DND-41 (cell line): Measurements from ENCODE around the gene TMEM44.

Experiments used
- CTCF ChIP-seq: IDR thresholded peaks from 2 replicates; pipeline ENCODE4 v1.5.1; 2012; ENCODE audit warnings: borderline replicate concordance, low read length, moderate library complexity, mild to moderate bottlenecking; ENCODE audit not compliant: poor library complexity, severe bottlenecking; ENCODE audit errors: extremely low read depth
- EZH2 ChIP-seq: IDR thresholded peaks from 3 replicates; pipeline ENCODE4 v1.6.1; 2012; ENCODE audit warnings: borderline replicate concordance, low read depth, mild to moderate bottlenecking, moderate library complexity, low read length, inconsistent platforms; ENCODE audit not compliant: severe bottlenecking

DNA sequence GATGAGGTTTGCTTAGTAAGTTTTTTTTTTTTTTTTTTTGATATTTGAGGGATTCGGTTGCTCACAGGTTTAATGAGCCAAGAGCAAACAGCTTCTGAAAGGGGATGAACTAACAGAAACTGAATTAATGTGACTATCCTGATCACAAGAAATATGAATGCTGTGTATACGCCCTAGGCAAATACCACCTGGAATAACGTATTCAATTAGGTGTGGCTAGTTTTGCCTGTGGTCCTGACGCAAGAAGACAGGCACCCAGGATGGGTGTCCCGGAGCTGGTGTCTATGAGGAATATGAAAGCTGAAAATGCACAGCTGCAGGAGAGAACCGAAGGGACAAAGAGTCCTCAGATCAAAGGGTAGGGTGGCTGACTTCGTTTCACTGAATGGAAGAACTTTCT is 24.2 kb upstream of the TMEM44 start:
- TF ChIP-seq CTCF (no peak), EZH2 (no peak)
